Fibroblast of pulmonary artery (primary cell): ENCODE data around the gene CCDC34.
A peak's percentile ranks its signal among the peaks of the same experiment; 100 is the strongest.

Source experiments
- DNase-seq: peaks from one replicate; pipeline ENCODE4 v3.0.0-alpha.2; 2010; ENCODE audit warnings: low read depth
- H3K4me3 ChIP-seq: replicated peaks from 2 replicates; pipeline ENCODE4 v1.5.1; 2011; ENCODE audit warnings: low read depth, mild to moderate bottlenecking, control low read depth, low read length, moderate library complexity
- CTCF ChIP-seq: IDR thresholded peaks from 2 replicates; pipeline ENCODE4 v1.5.1; 2011; ENCODE audit warnings: mild to moderate bottlenecking, control low read depth, low read length, inconsistent platforms; ENCODE audit errors: missing control alignments

Gene CCDC34

GRCh38 chr11:27386181-27386845, 23.3 kb upstream of the CCDC34 start:
- DNase-seq = no peak
- H3K4me3 ChIP-seq = no peak overlapping the region
- TF ChIP-seq CTCF = no peak

- no peak for TF ChIP-seq CTCF
- H3K4me3 ChIP-seq = no peak overlapping the region
- peak; percentile 89 for DNase-seq
These were observed 22.2 kb upstream of the CCDC34 start for GRCh38 chr11:27385245-27385644.

DNA sequence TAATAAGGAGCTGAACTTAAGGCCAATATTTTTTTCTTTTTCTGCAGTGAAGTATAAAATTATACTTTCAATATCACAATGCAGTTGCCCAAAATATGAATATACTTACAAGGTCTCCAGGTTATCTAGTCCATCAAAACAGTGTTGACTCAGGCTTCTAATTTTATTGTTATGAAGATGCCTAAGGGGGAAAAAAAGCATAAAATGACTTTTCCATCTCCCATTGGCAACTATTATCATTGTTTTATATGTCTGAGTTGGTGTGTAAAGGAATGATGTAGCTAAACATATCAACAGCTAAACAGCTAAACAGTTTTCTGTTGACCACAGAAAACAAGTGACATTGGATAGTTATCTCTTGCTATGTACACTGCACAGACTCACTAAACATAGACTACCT, 21.2 kb upstream of the CCDC34 start:
- no peak overlapping the region for H3K4me3 ChIP-seq
- TF ChIP-seq CTCF = no peak
- no peak for DNase-seq

DNA sequence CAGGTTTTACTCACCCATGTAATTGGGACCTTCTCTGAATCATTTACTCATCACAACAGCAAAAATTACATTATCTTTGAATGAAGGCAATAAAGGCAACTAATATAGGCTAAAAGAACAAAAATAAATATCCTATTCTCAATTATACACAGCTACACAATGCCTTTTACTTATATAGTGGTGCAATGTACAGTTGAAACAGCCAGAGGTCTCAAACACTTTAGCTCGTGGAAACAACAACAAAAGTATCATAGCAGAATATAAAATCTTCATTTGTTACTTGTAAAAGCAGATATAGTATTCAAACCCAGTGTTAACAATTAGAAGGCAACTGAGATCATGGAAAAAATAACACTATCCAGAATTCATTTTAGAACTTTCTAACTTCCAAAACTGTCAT, 20.6 kb upstream of the CCDC34 start:
- TF ChIP-seq CTCF = no peak
- H3K4me3 ChIP-seq = no peak overlapping the region
- DNase-seq = no peak

DNA sequence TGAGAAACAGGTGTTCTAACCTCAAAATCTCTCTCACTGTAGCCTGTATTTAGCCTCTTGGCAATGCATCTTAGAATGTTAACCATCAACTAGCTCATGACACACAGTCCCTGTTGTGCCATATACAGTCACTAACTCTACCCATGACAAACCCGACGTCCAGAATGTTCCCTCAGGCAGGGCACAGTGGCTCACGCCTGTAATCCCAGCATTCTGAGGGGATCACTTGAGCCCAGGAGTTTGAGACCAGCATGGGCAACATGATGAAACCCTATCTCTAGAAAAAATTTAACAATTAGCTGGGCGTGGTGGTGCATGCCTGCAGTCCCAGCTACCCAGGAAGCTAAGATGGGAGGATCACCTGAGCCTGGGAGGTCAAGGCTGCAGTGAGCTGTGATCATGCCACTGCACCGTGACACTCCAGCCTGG, 18.2 kb upstream of the CCDC34 start:
- H3K4me3 ChIP-seq = no peak overlapping the region
- no peak for DNase-seq
- TF ChIP-seq CTCF = no peak

- no peak overlapping the region for H3K4me3 ChIP-seq
- no peak for TF ChIP-seq CTCF
- no peak for DNase-seq
These were observed 17.8 kb upstream of the CCDC34 start for GRCh38 chr11:27380771-27381170.

DNA sequence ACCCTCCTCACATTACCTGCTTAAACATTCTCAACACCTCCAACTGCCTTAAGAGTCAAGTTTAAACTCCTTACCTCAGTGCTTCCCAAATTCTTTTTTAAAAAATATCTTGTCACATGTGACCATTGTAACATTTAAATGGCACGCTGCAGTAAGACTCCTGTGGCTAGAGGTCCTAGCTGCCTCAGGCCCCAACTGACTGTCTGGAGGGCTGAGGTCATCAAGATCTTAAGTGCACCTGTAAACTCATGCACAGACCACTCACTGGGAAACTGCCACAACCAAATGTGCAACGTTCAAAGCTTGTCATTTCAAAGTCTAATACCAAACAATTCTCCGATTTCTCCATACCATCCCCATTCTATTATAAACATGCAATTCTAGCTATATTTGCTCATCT, 16.4 kb upstream of the CCDC34 start:
- no peak for TF ChIP-seq CTCF

More for the DNA sequence above, 16.4 kb upstream of the CCDC34 start:
- no peak overlapping the region for H3K4me3 ChIP-seq
- DNase-seq = no peak
